KG1 (cell line): ENCODE results near the gene LILRB5.
"Not testable (repeated sequence)": the region's sequence is repeated elsewhere in the genome, so short reads cannot be mapped to it uniquely, and the experiment has no call there.

Experiments
- DNase-seq: peaks from one replicate; lab custom pipeline; 2025; lab: John Stamatoyannopoulos, UW

Gene LILRB5

DNA sequence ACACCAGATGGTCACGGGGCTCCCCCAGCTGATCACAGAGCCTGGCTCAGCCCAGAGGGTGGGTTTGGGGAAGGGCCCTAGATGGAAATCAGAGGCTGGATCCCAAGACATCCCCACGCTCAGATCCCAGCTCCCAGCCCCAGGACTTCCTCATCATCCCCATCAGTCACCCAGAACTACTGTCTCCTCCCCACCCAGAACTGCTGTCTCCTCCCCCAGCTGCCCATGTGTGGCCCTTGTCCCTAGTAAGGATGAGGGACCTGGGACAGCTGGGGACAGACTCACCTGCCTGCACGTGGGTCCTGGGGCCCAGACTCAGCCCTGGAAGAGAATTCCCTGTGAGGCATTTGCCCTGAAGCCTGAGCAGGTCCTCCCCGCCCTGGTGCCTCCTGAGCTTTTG is 14.8 kb downstream of the LILRB5 start:
- not testable (repeated sequence) for DNase-seq

GRCh38 chr19:54240372-54241336 is 16.4 kb downstream of the LILRB5 start:
- DNase-seq = not testable (repeated sequence)

- DNase-seq = not testable (repeated sequence)
Observed at GRCh38 chr19:54239491-54240371, 17.3 kb downstream of the LILRB5 start.

DNA sequence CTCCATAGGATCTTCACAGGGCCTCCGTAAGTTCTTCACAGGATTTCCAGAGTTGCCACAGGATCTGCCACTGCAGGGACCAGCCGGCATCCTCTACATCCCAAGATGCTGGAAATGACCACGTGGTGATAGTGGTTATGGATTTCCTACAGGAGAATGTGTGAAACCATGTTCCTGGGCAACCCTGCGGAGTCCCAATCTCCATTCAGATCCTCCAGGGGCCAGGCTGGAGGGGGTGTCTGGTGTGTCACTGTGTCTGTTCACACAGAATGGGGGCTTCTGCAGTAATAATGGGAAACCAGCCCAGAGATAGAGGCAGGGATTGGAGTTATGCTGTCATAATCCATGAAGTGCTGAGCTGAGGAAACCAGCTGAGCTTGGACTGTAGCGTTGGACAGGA is 23.1 kb downstream of the LILRB5 start:
- no peak for DNase-seq

DNA sequence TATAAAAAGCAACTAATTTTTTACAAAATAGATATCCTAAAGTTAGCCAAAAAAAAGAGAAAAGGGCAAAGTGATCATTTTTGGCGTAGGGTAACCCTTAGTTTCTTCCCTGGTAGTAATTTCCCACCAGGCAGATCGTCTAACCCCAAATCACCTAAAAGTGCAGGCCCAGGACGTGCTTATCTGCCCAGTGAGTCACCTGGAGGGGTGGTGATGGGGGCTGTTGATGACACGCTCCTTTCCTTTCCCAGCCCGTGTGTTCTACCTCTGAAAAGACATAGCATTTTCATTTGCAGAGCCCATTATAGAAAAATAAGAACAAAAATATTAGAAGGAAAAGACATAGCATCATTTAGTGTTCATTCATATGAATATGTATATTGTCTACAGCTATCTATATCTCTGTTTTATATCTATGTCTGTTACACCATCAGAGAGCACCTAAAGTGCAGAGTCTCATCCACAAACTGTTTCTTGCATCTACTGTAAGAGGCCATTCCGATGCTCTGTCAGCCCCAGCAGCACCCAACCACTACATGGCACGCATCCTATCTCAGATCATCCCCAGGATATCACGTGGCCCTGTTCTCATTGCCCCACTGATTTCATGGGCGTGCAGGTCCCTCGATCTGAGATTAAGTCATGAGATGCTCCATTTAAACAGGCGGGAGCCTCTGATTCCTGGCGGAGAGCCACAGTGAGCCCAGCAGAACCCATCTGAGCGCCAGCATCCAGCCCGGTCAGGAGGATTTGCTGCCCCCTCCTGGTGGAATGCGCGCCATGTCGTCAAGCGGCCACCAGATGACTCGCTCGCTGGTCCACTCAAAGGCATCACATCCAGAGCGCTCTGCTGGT is 25.8 kb downstream of the LILRB5 start:
- peak; percentile 60 for DNase-seq

- DNase-seq = no peak
Observed at GRCh38 chr19:54230031-54230430, 27.0 kb downstream of the LILRB5 start.

GRCh38 chr19:54229146-54229545 is 27.9 kb downstream of the LILRB5 start:
- DNase-seq = no peak

DNA sequence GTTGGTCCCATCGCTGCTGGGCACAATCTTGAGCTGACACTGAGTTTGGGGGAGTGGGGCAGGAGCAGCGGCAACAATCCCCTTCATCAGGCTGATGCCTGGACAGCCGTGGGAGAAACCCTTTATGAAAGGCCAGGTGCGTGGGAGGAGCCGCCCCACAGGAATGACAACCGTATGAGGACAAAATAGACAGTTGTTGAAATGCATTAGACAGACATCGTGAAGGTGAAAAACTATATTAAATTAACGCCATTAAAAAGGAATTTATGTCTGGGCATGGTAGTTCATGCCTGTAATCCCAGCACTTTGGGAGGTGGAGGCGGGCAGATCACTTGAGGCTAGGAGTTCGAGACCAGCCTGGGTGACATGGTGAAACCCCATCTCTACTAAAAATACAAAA is 32.5 kb downstream of the LILRB5 start:
- DNase-seq = not testable (repeated sequence)

- not testable (repeated sequence) for DNase-seq
Observed at GRCh38 chr19:54223937-54224281, 33.2 kb downstream of the LILRB5 start.

DNA sequence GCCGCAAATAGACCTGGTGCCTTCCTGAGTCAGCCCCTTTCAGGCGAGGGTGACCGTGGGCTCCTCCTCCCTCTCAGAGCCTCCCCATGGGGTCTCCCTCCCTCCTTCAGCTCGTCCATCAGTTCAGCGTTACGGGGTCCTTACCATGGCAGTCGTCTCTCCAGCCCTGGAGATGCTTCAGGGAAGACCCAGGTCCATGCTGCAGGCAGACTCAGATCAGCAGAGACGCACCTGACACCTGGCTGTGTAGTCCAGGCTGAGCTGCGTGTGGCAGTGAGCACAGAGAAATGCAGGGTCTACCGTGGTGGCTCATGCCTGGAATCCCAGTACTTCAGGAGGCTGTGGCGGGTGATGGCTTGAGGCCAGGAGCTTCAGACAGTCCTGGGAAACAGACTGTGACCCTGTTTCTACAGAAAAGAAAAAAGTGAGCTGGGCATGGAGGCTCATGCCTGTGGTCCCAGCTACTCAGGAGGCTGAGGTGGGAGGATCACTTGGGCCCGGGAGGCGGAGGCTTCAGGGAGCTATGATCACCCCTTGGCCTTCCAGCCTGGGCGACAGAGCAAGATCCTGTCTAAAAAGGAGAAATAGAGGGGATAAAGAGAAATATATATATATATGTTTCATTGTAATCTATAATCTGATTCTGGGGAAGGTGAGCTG is 33.7 kb downstream of the LILRB5 start:
- not testable (repeated sequence) for DNase-seq

- not testable (repeated sequence) for DNase-seq
Observed at GRCh38 chr19:54222474-54223276, 34.4 kb downstream of the LILRB5 start, which contains the start of gene LILRB3. Gene LILRB3 (minus strand): TSS chr19:54223007. CDS start chr19:54222976, 31 bp downstream.

- not testable (repeated sequence) for DNase-seq
Observed at GRCh38 chr19:54221947-54222346, 35.1 kb downstream of the LILRB5 start.

- not testable (repeated sequence) for DNase-seq
Observed at GRCh38 chr19:54219702-54220101, 37.4 kb downstream of the LILRB5 start.

- DNase-seq = no peak
Observed at GRCh38 chr19:54218960-54219661, 38.0 kb downstream of the LILRB5 start.

DNA sequence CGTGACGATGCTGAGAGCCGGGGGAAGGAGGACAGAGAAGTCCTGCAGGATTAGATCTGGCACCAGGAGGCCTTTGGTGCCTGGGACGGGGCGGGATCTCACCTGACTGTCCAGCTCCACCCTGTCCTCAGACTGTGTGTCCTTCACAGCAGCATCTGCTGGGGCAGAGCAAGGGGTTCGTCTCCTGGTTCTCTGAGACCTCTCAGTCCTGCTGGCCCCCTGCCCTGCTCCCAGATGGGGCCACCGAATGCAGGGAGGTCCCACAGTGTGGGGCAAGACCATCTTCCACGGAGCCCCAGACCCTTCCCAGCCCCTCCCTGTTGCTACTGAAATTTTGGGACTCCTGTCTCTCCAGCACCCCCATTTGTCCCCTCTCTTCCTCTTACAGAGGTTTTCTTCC is 38.8 kb downstream of the LILRB5 start:
- DNase-seq = no peak

DNA sequence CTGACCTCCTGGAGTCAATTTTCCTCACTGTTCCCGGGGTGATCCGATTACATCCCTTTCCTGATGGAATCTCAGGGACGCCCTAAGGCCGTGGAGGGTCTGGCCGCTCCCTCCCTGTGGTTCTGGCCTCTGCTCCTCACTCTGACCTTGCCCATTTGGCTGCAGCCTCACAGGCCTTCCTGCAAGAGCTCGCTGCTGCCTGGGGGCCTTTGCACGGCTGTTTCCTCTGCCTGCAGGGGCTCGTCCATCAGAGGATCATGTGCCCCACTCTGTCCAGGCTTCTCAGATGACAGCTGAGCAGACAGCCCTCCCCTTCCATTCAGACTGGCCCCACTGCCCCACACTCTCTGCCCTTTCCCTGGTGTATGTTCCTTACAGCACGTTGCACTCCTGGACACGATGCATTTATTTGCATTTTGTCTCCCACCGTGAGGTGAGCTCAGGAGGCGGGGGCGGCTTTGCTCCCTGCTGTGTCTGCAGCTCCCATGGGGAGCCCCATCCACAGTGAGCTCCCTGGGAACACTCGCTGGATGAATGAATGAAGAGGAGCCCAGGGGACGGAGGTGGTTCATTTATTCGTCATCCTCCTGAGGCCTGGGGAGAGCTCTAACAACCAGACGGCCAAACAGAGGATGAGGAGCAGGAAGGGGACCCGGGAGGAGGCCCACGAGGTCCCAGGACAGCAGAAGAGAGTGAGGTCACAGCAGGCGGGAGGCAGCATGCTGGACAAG is 39.4 kb downstream of the LILRB5 start:
- not testable (repeated sequence) for DNase-seq

GRCh38 chr19:54216869-54217268 is 40.2 kb downstream of the LILRB5 start:
- DNase-seq = no peak

DNA sequence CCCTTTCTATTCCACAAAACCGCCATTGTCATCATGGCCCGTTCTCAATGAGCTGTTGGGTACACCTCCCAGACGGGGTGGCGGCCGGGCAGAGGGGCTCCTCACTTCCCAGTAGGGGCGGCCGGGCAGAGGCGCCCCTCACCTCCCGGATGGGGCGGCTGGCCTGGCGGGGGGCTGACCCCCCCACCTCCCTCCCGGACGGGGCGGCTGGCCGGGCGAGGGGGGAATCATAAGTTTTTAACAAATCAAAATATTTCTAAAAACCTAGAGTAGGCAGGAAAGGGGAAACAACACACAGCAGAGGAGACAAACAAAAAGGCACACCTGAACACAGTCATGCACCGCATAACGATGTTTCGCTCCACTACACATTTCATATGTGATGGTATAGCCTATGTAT is 42.3 kb downstream of the LILRB5 start:
- not testable (repeated sequence) for DNase-seq

DNA sequence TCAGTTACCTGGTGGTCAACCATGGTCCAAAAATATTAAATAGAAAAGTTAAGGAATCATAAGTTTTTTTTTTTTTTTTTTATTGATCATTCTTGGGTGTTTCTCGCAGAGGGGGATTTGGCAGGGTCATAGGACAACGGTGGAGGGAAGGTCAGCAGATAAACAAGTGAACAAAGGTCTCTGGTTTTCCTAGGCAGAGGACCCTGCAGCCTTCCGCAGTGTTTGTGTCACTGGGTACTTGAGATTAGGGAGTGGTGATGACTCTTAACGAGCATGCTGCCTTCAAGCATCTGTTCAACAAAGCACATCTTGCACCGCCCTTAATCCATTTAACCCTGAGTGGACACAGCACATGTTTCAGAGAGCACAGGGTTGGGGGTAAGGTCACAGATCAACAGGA is 42.9 kb downstream of the LILRB5 start:
- not testable (repeated sequence) for DNase-seq
